ENCODE measurements around the gene MVB12B. TPM values are rescaled to one million over a fixed set of nuclear protein-coding genes. Genes with fewer than 3 reads are reported as not detected.

The MVB12B gene
- total RNA-seq, 1 donor from 2014 or later, result 12.8 TPM

DNA sequence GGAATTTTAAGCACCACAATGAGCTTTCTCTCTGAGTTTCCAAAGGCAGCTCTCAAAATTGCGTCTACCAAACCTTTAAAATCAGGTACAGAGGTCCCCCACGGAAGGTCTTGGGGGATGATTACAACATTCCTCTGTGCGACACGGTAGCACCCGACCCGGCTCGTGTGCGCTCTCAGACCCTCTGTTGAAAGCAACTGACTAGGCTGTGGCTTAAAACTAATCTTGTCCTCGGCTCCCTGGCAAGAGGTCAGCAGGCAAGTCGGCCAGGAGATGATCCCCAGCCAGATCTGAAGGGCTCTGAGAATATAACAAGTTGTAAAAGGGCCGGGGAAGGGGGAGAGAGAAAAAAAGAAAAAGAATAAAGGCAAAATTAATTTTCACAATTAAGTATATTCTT lies 194.5 kb downstream of the MVB12B start:
- Histone ChIP-seq H3K79me2 (ENCODE audit: insufficient read depth, low read length) (no peaks in the 10 kb centered on the region), H3K4me3 (ENCODE audit: insufficient read depth, low read depth, low read length) (no peak overlapping the region), H3K4me2 (ENCODE audit: low read length) (no peak overlapping the region), H3K36me3 (ENCODE audit: insufficient read depth, low read length) (no peaks in the 10 kb centered on the region), H3K27ac (ENCODE audit: low read depth, low read length) (no peak overlapping the region), H4K20me1 (ENCODE audit: insufficient read depth, low read length) (no peaks in the 10 kb centered on the region), H3K27me3 (ENCODE audit: insufficient read depth, low read length) (peaks cover 50% of the 10 kb centered on the region), H3K9me3 (ENCODE audit: insufficient read depth, low read depth, low read length) (no peaks in the 10 kb centered on the region), H3K4me1 (ENCODE audit: insufficient read depth, low read length) (peaks cover 7% of the 10 kb centered on the region), H3K9ac (ENCODE audit: low read length) (no peak overlapping the region), H2AFZ (ENCODE audit: low read depth, low read length) (no peak overlapping the region)
- DNase-seq (ENCODE audit: low read depth) (no peak), FAIRE-seq (no peak)
- Mint-ChIP-seq H3K27ac (ENCODE audit: unreplicated experiment) (no peak overlapping the region), H3K4me3 (ENCODE audit: unreplicated experiment) (no peak overlapping the region), H3K9me3 (ENCODE audit: unreplicated experiment) (no peaks in the 10 kb centered on the region), H3K27me3 (ENCODE audit: low read depth, unreplicated experiment) (peaks cover 48% of the 10 kb centered on the region), H3K36me3 (ENCODE audit: low read depth, unreplicated experiment) (no peaks in the 10 kb centered on the region), H3K4me1 (ENCODE audit: low read depth, unreplicated experiment) (peaks cover 7% of the 10 kb centered on the region)
- TF ChIP-seq, protein P1, sequence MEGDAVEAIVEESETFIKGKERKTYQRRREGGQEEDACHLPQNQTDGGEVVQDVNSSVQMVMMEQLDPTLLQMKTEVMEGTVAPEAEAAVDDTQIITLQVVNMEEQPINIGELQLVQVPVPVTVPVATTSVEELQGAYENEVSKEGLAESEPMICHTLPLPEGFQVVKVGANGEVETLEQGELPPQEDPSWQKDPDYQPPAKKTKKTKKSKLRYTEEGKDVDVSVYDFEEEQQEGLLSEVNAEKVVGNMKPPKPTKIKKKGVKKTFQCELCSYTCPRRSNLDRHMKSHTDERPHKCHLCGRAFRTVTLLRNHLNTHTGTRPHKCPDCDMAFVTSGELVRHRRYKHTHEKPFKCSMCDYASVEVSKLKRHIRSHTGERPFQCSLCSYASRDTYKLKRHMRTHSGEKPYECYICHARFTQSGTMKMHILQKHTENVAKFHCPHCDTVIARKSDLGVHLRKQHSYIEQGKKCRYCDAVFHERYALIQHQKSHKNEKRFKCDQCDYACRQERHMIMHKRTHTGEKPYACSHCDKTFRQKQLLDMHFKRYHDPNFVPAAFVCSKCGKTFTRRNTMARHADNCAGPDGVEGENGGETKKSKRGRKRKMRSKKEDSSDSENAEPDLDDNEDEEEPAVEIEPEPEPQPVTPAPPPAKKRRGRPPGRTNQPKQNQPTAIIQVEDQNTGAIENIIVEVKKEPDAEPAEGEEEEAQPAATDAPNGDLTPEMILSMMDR (IDR thresholded peaks at IDR 0.05; ENCODE audit: insufficient read depth, low read depth, low read length), result no peak
- TF ChIP-seq EZH2 (IDR thresholded peaks at IDR 0.05; ENCODE audit: insufficient read depth, low read length), result no peak

DNA sequence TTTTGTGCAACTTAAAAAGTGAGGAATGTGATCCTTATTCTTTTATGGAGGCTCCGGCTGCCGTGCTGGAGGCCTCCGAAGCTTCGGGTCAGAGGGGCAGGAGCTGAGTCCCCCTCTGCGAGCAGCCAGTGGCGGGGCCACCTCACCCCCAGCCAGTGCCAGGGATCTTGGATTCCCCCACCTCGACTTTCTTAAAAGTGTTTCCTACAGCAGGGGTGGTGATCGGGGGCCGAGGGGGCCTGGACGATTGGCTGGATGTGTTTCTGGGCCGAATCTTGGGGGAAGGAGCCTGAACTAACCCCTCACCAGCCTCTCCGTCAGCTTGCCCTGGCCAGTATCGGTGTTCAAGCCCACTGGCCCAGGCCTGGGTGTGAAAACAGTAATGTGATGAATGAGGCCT lies 194.9 kb downstream of the MVB12B start:
- H3K4me3 ChIP-seq (ENCODE audit: insufficient read depth, low read depth, low read length), result no peak overlapping the region
- H3K4me3 Mint-ChIP-seq (ENCODE audit: unreplicated experiment), result no peak overlapping the region
- H3K36me3 ChIP-seq (ENCODE audit: insufficient read depth, low read length), result no peaks in the 10 kb centered on the region
- peaks cover 49% of the 10 kb centered on the region for H3K27me3 Mint-ChIP-seq (ENCODE audit: low read depth, unreplicated experiment)
- no peaks in the 10 kb centered on the region for H3K9me3 ChIP-seq (ENCODE audit: insufficient read depth, low read depth, low read length)
- peaks cover 4% of the 10 kb centered on the region for H3K4me1 ChIP-seq (ENCODE audit: insufficient read depth, low read length)
- H2AFZ ChIP-seq (ENCODE audit: low read depth, low read length), result no peak overlapping the region
- no peaks in the 10 kb centered on the region for H3K9me3 Mint-ChIP-seq (ENCODE audit: unreplicated experiment)
- H3K36me3 Mint-ChIP-seq (ENCODE audit: low read depth, unreplicated experiment), result no peaks in the 10 kb centered on the region
- no peaks in the 10 kb centered on the region for H4K20me1 ChIP-seq (ENCODE audit: insufficient read depth, low read length)
- no peak for TF ChIP-seq EZH2 (IDR thresholded peaks at IDR 0.05; ENCODE audit: insufficient read depth, low read length)
- TF ChIP-seq, protein P1 (IDR thresholded peaks at IDR 0.05; ENCODE audit: insufficient read depth, low read depth, low read length), result no peak
- H3K27ac Mint-ChIP-seq (ENCODE audit: unreplicated experiment), result no peak overlapping the region
- no peak overlapping the region for H3K4me2 ChIP-seq (ENCODE audit: low read length)
- H3K79me2 ChIP-seq (ENCODE audit: insufficient read depth, low read length), result no peaks in the 10 kb centered on the region
- DNase-seq (ENCODE audit: low read depth), result no peak
- no peak for FAIRE-seq
- peaks cover 50% of the 10 kb centered on the region for H3K27me3 ChIP-seq (ENCODE audit: insufficient read depth, low read length)
- H3K4me1 Mint-ChIP-seq (ENCODE audit: low read depth, unreplicated experiment), result peaks cover 7% of the 10 kb centered on the region
- no peak overlapping the region for H3K27ac ChIP-seq (ENCODE audit: low read depth, low read length)
- no peak overlapping the region for H3K9ac ChIP-seq (ENCODE audit: low read length)

DNA sequence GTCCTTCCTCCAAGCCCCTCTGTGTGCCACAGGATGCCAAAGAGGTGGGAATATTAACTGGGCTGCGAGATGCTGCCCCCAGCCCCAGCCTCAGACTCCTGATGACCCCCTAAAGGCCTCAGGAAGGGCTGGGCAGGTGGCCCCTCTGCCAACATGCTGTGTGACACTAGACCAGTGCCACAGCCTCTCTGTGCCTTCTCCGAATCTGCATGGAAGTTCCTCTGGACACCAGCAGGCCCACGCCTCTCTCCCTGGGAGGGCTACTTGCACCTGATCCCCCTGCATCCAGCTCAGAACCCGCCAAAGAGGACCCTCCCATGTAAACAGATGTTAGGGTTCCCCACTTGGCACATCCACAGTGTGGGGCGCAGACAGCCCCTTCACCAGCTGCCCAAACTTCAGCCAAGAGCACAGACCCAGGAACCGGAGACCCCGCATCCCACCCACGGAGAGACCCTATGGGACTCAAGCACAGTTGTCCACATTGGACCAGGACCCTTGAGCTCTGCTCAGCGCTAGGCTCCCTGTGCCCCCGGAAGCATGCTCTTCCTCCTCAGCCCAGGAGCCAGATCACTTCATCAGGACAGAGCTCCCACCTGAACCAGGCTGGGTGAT lies 195.5 kb downstream of the MVB12B start:
- Mint-ChIP-seq H3K4me1 (ENCODE audit: low read depth, unreplicated experiment) (peaks cover 3% of the 10 kb centered on the region), H3K4me3 (ENCODE audit: unreplicated experiment) (no peak overlapping the region), H3K27me3 (ENCODE audit: low read depth, unreplicated experiment) (peaks cover 49% of the 10 kb centered on the region), H3K36me3 (ENCODE audit: low read depth, unreplicated experiment) (no peaks in the 10 kb centered on the region), H3K27ac (ENCODE audit: unreplicated experiment) (no peak overlapping the region), H3K9me3 (ENCODE audit: unreplicated experiment) (no peaks in the 10 kb centered on the region)
- H3K4me1 ChIP-seq (ENCODE audit: insufficient read depth, low read length), result no peaks in the 10 kb centered on the region
- DNase-seq (ENCODE audit: low read depth) (no peak), FAIRE-seq (no peak)
- no peaks in the 10 kb centered on the region for H3K36me3 ChIP-seq (ENCODE audit: insufficient read depth, low read length)
- H3K4me2 ChIP-seq (ENCODE audit: low read length), result no peak overlapping the region
- H3K79me2 ChIP-seq (ENCODE audit: insufficient read depth, low read length), result no peaks in the 10 kb centered on the region
- no peak overlapping the region for H3K9ac ChIP-seq (ENCODE audit: low read length)
- peaks cover 50% of the 10 kb centered on the region for H3K27me3 ChIP-seq (ENCODE audit: insufficient read depth, low read length)
- H4K20me1 ChIP-seq (ENCODE audit: insufficient read depth, low read length), result no peaks in the 10 kb centered on the region
- no peak overlapping the region for H3K27ac ChIP-seq (ENCODE audit: low read depth, low read length)
- H3K4me3 ChIP-seq (ENCODE audit: insufficient read depth, low read depth, low read length), result no peak overlapping the region
- peak; percentile 15 for TF ChIP-seq EZH2 (IDR thresholded peaks at IDR 0.05; ENCODE audit: insufficient read depth, low read length)
- TF ChIP-seq, protein P1 (IDR thresholded peaks at IDR 0.05; ENCODE audit: insufficient read depth, low read depth, low read length), result no peak
- H2AFZ ChIP-seq (ENCODE audit: low read depth, low read length), result no peak overlapping the region
- H3K9me3 ChIP-seq (ENCODE audit: insufficient read depth, low read depth, low read length), result no peaks in the 10 kb centered on the region

Measured in astrocyte (in vitro differentiated cells and primary cell).